HCT116 (cell line): ENCODE results near the gene PPIL4.
A peak's percentile ranks its signal among the peaks of the same experiment; 100 is the strongest.

Experiments used
- ATF3 ChIP-seq: IDR thresholded peaks from 2 replicates; pipeline ENCODE4 v1.6.1; 2012
- CTCF ChIP-seq, 3 experiments: fragments of 200-600 bp in 1 of 3; sonication (generic) in 1 of 3; IDR thresholded peaks in 2 of 3; conservative IDR thresholded peaks in 1 of 3; 2 replicates each; pipeline ENCODE4 v1.5.1; 2012 to 2017; ENCODE audit warnings: low read depth in 2 of 3, low read length in 2 of 3, antibody characterized with exemption in 1 of 3, borderline replicate concordance in 1 of 3, control low read depth in 1 of 3, mild to moderate bottlenecking in 1 of 3, mixed read lengths in 1 of 3, mixed run types in 1 of 3, moderate library complexity in 1 of 3; ENCODE audit not compliant: insufficient read depth in 1 of 3
- EGR1 ChIP-seq: IDR thresholded peaks from 2 replicates; pipeline ENCODE4 v1.6.1; 2012; ENCODE audit warnings: low read depth
- ELF1 ChIP-seq: IDR thresholded peaks from 2 replicates; pipeline ENCODE4 v1.6.1; 2012; ENCODE audit warnings: low read depth, borderline replicate concordance
- EZH2 ChIP-seq: fragments of 200-600 bp; sonication (generic); IDR thresholded peaks from 2 replicates; pipeline ENCODE4 v1.6.1; 2017; ENCODE audit warnings: antibody characterized with exemption, mixed run types
- EZH2phosphoT487 ChIP-seq: fragments of 200-600 bp; IDR thresholded peaks from 2 replicates; pipeline ENCODE4 v1.6.1; 2018; ENCODE audit warnings: antibody characterized with exemption, borderline replicate concordance
- JUND ChIP-seq: IDR thresholded peaks from 2 replicates; pipeline ENCODE4 v1.6.1; 2012
- POLR2A ChIP-seq: IDR thresholded peaks from 2 replicates; pipeline ENCODE4 v1.7.0; 2011; ENCODE audit warnings: borderline replicate concordance; ENCODE audit not compliant: insufficient read depth, insufficient read length; ENCODE audit errors: extremely low read depth
- RAD21 ChIP-seq: IDR thresholded peaks from 2 replicates; pipeline ENCODE4 v1.6.1; 2012; ENCODE audit warnings: low read depth, mild to moderate bottlenecking
- SIN3A ChIP-seq: IDR thresholded peaks from 2 replicates; pipeline ENCODE4 v1.6.1; 2012; ENCODE audit warnings: low read depth
- SP1 ChIP-seq: IDR thresholded peaks from 2 replicates; pipeline ENCODE4 v1.6.1; 2012; ENCODE audit warnings: low read depth
- ZNF274 ChIP-seq: fragments of 200-500 bp; sonication (Bioruptor generic); IDR thresholded peaks from 2 replicates; pipeline ENCODE4 v1.6.1; 2014; ENCODE audit warnings: mild to moderate bottlenecking, low read depth, low read length, inconsistent platforms

DNA sequence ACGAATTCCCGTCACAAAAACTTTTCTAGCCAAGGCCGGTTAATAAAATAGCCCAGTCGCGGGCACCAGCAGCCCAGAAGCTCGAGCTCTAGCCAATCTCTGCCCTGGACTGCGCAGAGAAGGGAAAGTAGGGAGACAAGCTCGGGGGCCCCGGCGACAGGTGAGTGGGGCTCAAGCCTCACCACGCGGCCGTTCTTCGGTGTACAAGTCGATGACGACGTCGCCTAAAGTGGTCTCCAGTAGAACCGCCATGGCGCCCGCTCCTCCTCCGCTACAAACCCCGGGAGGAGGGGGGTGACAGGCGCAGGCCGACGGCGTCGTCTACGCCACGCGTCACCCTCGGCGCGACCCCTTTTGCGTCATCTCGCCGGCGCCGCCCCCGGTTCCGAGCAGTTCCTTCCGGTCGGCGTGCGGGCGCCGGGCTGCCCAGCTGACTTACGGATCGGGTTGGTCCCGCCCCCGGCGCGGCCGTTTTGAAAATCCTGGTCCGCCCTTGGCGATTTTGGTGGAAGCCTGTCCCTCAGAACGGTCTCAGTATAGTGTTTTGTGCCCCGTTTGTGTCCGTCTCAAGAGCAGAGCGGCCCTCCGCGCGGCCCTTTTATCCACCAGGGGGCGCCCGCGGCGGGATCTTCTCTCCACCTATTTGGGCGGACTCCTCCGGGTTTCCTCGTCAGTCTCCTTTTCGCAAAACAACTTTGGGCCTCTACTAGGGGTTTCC lies at the start of gene PPIL4:
- TF ChIP-seq CTCF (IDR thresholded peaks at IDR 0.05 in 2 of 3, conservative IDR thresholded peaks at IDR 0.05 in 1 of 3; ENCODE audit: borderline replicate concordance in 1 of 3, insufficient read depth in 1 of 3, low read depth in 2 of 3, low read length in 2 of 3) = peak; percentile 76 to 97 (median 89)
- TF ChIP-seq EZH2phosphoT487 = no peak
- peak; percentile 48 for TF ChIP-seq POLR2A
- TF ChIP-seq SIN3A = peak; percentile 78; the same call in 1 of the 2 replicates
- TF ChIP-seq RAD21 = peak; percentile 77
- TF ChIP-seq JUND = no peak
- TF ChIP-seq ZNF274 = no peak
- TF ChIP-seq EZH2 = no peak
- peak; percentile 84 for TF ChIP-seq ELF1
- no peak for TF ChIP-seq ATF3
- TF ChIP-seq EGR1 = peak; percentile 89
- TF ChIP-seq SP1 = peak; percentile 71
